Astrocyte (in vitro differentiated cells and primary cell): ENCODE results near the gene LHFPL3. TPM values are rescaled to one million over a fixed set of nuclear protein-coding genes. Genes with fewer than 3 reads are reported as not detected.
A peak's percentile ranks its signal among the peaks of the same experiment; 100 is the strongest.

Experiments
- DNase-seq: peaks from one replicate; pipeline ENCODE4 v3.0.0-alpha.2; 2010; ENCODE audit warnings: low read depth
- FAIRE-seq: peaks from 2 replicates; lab custom pipeline; 2011; peaks lifted over from hg19 to GRCh38; lab: Jason Lieb, UNC
- H2AFZ ChIP-seq: 2 replicates; pipeline ENCODE4 v1.6.0; 2012; ENCODE audit warnings: low read depth, low read length, inconsistent platforms
- H3K27ac ChIP-seq: 2 replicates; pipeline ENCODE4 v1.5.1; 2011; ENCODE audit warnings: low read depth, low read length, inconsistent platforms
- H3K27me3 ChIP-seq: 2 replicates; pipeline ENCODE4 v1.6.0; 2011; ENCODE audit warnings: low read length, inconsistent platforms; ENCODE audit not compliant: insufficient read depth
- H3K36me3 ChIP-seq: 2 replicates; pipeline ENCODE4 v1.5.1; 2011; ENCODE audit warnings: low read length, inconsistent platforms; ENCODE audit not compliant: insufficient read depth
- H3K4me1 ChIP-seq: 2 replicates; pipeline ENCODE4 v1.5.1; 2011; ENCODE audit warnings: low read length, inconsistent platforms; ENCODE audit not compliant: insufficient read depth
- H3K4me2 ChIP-seq: 2 replicates; pipeline ENCODE4 v1.6.0; 2012; ENCODE audit warnings: low read length, inconsistent platforms
- H3K4me3 ChIP-seq: 2 replicates; pipeline ENCODE4 v1.5.1; 2011; ENCODE audit warnings: low read depth, mild to moderate bottlenecking, low read length, inconsistent platforms; ENCODE audit not compliant: insufficient read depth
- H3K79me2 ChIP-seq: 2 replicates; pipeline ENCODE4 v1.6.0; 2012; ENCODE audit warnings: mild to moderate bottlenecking, low read length, inconsistent platforms; ENCODE audit not compliant: insufficient read depth
- H3K9ac ChIP-seq: 2 replicates; pipeline ENCODE4 v1.6.0; 2012; ENCODE audit warnings: mild to moderate bottlenecking, low read length, inconsistent platforms
- H3K9me3 ChIP-seq: 2 replicates; pipeline ENCODE4 v1.5.1; 2012; ENCODE audit warnings: low read depth, mild to moderate bottlenecking, low read length, inconsistent platforms; ENCODE audit not compliant: insufficient read depth
- H4K20me1 ChIP-seq: 2 replicates; pipeline ENCODE4 v1.6.0; 2012; ENCODE audit warnings: low read length, inconsistent platforms; ENCODE audit not compliant: insufficient read depth
- H3K27ac Mint-ChIP-seq: one replicate; pipeline ENCODE4 v1.8.0; 2021; ENCODE audit warnings: mild to moderate bottlenecking, mixed read lengths; ENCODE audit not compliant: unreplicated experiment
- H3K27me3 Mint-ChIP-seq: one replicate; pipeline ENCODE4 v1.8.0; 2021; ENCODE audit warnings: low read depth, mixed read lengths; ENCODE audit not compliant: unreplicated experiment
- H3K36me3 Mint-ChIP-seq: one replicate; pipeline ENCODE4 v1.8.0; 2021; ENCODE audit warnings: low read depth, mixed read lengths; ENCODE audit not compliant: unreplicated experiment
- H3K4me1 Mint-ChIP-seq: one replicate; pipeline ENCODE4 v1.8.0; 2021; ENCODE audit warnings: low read depth, mixed read lengths; ENCODE audit not compliant: unreplicated experiment
- H3K4me3 Mint-ChIP-seq: one replicate; pipeline ENCODE4 v1.8.0; 2021; ENCODE audit warnings: mild to moderate bottlenecking, moderate library complexity, mixed read lengths; ENCODE audit not compliant: unreplicated experiment
- H3K9me3 Mint-ChIP-seq: one replicate; pipeline ENCODE4 v1.8.0; 2021; ENCODE audit warnings: mild to moderate bottlenecking, mixed read lengths; ENCODE audit not compliant: unreplicated experiment
- EZH2 ChIP-seq: IDR thresholded peaks from 2 replicates; pipeline ENCODE4 v1.6.1; 2012; ENCODE audit warnings: mild to moderate bottlenecking, low read length, inconsistent platforms; ENCODE audit not compliant: insufficient read depth
- total RNA-seq: library from RNA; stranded (reverse); gene quantifications from 2 replicates; pipeline ENCODE4 v1.2.1, GENCODE V29; 2021
- TF ChIP-seq, protein P1 (sequence below): IDR thresholded peaks from 2 replicates; pipeline ENCODE4 v1.5.1; 2011; ENCODE audit warnings: low read depth, mild to moderate bottlenecking, inconsistent platforms, low read length, moderate library complexity; ENCODE audit not compliant: insufficient read depth

LHFPL3 gene
- total RNA-seq, 1 donor from 2014 or later, result not detected

DNA sequence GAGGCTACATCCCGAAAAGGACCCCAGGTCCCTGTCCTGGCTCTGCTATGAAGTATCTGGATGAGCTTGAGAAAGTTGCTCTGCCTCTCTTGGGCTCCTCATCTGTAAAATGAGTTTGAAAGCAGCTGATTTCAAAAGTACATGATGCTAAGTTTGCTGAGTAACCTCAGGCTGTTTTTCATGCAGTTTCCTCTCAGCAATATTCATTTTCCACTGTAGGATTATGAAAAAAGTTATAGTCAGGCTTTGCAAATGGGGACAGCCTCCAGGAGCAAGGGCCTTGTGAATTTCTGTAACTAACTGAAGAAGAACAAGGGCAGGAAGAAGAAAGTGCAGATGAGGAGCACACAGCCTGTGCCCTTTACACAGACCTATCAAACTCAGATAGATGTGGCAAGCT is 518.3 kb downstream of the LHFPL3 start:
- Mint-ChIP-seq H3K27me3 (peaks cover 8% of the 10 kb centered on the region), H3K27ac (no peak overlapping the region), H3K9me3 (peaks cover 4% of the 10 kb centered on the region), H3K4me1 (peaks cover 2% of the 10 kb centered on the region), H3K4me3 (no peak overlapping the region), H3K36me3 (no peaks in the 10 kb centered on the region)
- no peaks in the 10 kb centered on the region for H4K20me1 ChIP-seq
- H3K4me2 ChIP-seq, result no peak overlapping the region
- no peaks in the 10 kb centered on the region for H3K9me3 ChIP-seq
- no peaks in the 10 kb centered on the region for H3K79me2 ChIP-seq
- DNase-seq (no peak), FAIRE-seq (no peak)
- H3K4me1 ChIP-seq, result no peaks in the 10 kb centered on the region
- TF ChIP-seq, protein P1, sequence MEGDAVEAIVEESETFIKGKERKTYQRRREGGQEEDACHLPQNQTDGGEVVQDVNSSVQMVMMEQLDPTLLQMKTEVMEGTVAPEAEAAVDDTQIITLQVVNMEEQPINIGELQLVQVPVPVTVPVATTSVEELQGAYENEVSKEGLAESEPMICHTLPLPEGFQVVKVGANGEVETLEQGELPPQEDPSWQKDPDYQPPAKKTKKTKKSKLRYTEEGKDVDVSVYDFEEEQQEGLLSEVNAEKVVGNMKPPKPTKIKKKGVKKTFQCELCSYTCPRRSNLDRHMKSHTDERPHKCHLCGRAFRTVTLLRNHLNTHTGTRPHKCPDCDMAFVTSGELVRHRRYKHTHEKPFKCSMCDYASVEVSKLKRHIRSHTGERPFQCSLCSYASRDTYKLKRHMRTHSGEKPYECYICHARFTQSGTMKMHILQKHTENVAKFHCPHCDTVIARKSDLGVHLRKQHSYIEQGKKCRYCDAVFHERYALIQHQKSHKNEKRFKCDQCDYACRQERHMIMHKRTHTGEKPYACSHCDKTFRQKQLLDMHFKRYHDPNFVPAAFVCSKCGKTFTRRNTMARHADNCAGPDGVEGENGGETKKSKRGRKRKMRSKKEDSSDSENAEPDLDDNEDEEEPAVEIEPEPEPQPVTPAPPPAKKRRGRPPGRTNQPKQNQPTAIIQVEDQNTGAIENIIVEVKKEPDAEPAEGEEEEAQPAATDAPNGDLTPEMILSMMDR, result no peak
- no peak for TF ChIP-seq EZH2
- H3K36me3 ChIP-seq, result no peaks in the 10 kb centered on the region
- no peak overlapping the region for H2AFZ ChIP-seq
- no peak overlapping the region for H3K4me3 ChIP-seq
- H3K9ac ChIP-seq, result no peak overlapping the region
- H3K27me3 ChIP-seq, result peaks cover 7% of the 10 kb centered on the region
- no peak overlapping the region for H3K27ac ChIP-seq

DNA sequence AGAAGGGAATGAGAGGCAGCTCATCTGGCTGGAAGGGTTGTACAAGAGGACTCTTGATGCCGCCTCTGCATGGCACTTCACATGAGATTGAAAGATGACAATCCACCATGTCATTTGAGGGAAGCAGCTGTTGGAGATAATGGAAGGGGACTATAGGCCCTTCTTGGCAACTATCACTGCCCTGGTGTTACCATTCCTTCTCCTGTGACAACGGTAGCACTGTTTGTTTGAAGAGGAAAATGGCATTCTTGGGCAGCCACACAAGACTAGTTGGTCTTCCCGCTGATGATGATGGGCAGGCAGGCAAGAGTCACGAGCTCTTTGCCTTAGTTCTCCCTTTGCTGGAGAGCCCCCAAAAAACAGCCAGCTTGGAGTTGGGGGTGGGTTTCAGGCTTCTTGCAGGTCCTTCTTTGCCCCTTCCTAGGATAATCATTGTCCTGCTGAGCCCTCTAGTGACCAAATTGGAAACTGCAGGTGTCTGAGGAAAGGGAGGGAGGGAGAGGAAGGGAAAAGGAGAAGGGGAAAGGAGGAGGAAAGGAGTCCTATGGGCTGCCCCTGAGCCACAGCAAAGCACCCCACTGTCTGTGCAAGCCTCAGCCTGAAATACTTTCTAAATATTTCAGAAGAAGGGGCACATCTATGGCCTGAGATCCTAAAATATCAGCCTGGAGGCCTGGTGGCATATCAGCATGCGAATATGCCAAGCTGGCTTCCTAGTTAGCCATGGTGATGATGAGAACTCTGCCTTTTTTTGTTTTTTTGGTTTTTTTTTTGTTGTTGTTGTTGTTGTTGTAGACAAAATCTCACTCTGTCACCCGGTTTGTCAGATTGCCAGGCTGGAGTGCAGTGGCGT is 520.0 kb downstream of the LHFPL3 start:
- H3K4me3 ChIP-seq, result no peak overlapping the region
- H4K20me1 ChIP-seq, result no peaks in the 10 kb centered on the region
- DNase-seq (peak; percentile 9), FAIRE-seq (no peak)
- Mint-ChIP-seq H3K36me3 (no peaks in the 10 kb centered on the region), H3K9me3 (peaks cover 4% of the 10 kb centered on the region), H3K4me3 (no peak overlapping the region), H3K4me1 (peaks cover 7% of the 10 kb centered on the region), H3K27ac (no peak overlapping the region), H3K27me3 (peaks cover 8% of the 10 kb centered on the region)
- no peaks in the 10 kb centered on the region for H3K79me2 ChIP-seq
- peaks cover 7% of the 10 kb centered on the region for H3K27me3 ChIP-seq
- TF ChIP-seq EZH2, result no peak
- TF ChIP-seq, protein P1, result peak; percentile 81
- no peaks in the 10 kb centered on the region for H3K4me1 ChIP-seq
- H3K4me2 ChIP-seq, result no peak overlapping the region
- no peaks in the 10 kb centered on the region for H3K9me3 ChIP-seq
- H3K36me3 ChIP-seq, result no peaks in the 10 kb centered on the region
- H2AFZ ChIP-seq, result no peak overlapping the region
- H3K9ac ChIP-seq, result no peak overlapping the region
- no peak overlapping the region for H3K27ac ChIP-seq

DNA sequence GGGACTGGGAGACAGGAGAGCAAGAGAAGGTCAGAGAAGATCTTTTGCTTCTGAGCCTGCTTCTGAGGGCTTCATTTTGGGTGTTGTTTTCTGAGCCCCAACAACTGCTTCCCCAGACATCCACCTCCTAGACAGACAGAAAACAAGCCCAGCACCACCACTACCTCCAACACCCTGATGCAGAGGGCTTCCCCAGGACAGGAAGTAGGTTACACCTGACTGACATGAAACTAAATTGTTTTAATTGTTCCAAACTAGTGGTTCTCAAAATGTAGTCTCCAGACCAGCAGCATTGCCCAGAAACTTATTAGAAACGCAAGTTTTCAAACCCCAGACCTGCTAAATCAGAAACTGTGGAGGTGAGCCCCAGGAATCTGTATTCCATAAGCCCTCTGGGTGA is 522.0 kb downstream of the LHFPL3 start:
- Mint-ChIP-seq H3K27ac (no peak overlapping the region), H3K4me1 (peaks cover 7% of the 10 kb centered on the region), H3K36me3 (no peaks in the 10 kb centered on the region), H3K9me3 (peaks cover 4% of the 10 kb centered on the region), H3K4me3 (no peak overlapping the region), H3K27me3 (peaks cover 7% of the 10 kb centered on the region)
- Histone ChIP-seq H3K27ac (no peak overlapping the region), H3K36me3 (no peaks in the 10 kb centered on the region), H4K20me1 (no peaks in the 10 kb centered on the region), H3K79me2 (no peaks in the 10 kb centered on the region), H3K27me3 (peaks cover 7% of the 10 kb centered on the region), H3K4me2 (no peak overlapping the region), H3K9ac (no peak overlapping the region), H2AFZ (no peak overlapping the region), H3K4me1 (no peaks in the 10 kb centered on the region), H3K9me3 (no peaks in the 10 kb centered on the region), H3K4me3 (no peak overlapping the region)
- no peak for FAIRE-seq
- no peak for DNase-seq
- no peak for TF ChIP-seq EZH2
- TF ChIP-seq, protein P1, result no peak
